GM21447 (cell line): ENCODE results near the gene FNBP1L.
"Not testable (repeated sequence)": the region's sequence is repeated elsewhere in the genome, so short reads cannot be mapped to it uniquely, and the experiment has no call there.

Source experiments
- ATAC-seq: cut with Tn5 transposase; IDR thresholded peaks from one replicate; pipeline ENCODE4 v1.9.1; 2021; ENCODE audit not compliant: unreplicated experiment

The FNBP1L gene

DNA sequence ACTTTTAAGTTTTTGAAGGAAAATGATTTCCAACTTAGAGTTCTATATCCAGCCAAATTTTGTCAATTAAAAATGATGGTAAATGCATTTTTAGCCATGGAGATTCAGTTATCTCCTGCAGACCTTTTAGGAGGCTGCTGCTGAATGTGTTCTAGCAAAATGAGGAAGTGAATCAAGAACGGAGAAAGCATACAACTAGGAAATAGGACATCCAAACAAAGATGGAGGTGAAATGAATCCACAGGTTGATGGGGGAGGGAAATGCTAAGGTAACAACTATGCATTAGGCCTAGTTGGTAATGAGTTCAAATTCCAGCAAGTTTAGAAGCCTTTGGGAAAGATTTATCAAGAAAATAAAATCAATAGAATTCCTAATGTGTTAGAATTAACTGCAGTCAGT, 80.5 kb downstream of the FNBP1L start:
- ATAC-seq = no peak

DNA sequence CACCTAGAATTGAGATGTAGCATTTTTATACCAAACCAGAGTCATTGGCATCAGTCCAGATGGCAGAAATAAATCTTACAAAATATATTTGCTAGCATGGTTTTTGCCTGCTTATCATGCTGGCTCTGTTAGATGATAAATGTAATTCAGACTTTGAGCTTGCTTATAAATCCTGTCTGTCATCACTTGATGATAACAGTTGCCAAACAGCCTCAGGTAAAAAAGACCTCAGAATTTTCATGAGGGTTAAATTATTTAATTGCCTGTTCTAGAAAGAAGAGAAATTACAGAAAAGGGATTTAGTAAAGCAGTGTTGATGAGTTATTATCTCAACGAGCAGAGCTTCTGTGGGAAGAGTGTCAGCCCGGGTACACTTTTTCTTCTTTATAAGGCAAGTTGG, 83.3 kb downstream of the FNBP1L start:
- no peak for ATAC-seq

GRCh38 chr1:93532780-93533378, 85.0 kb downstream of the FNBP1L start:
- no peak for ATAC-seq

GRCh38 chr1:93533677-93534076, 85.8 kb downstream of the FNBP1L start:
- no peak for ATAC-seq

GRCh38 chr1:93537396-93537795, 89.5 kb downstream of the FNBP1L start:
- no peak for ATAC-seq

GRCh38 chr1:93537924-93538323, 90.0 kb downstream of the FNBP1L start:
- no peak for ATAC-seq

- no peak for ATAC-seq
Observed at GRCh38 chr1:93541045-93541444, 93.1 kb downstream of the FNBP1L start.

GRCh38 chr1:93542398-93542797, 94.5 kb downstream of the FNBP1L start:
- ATAC-seq = no peak

GRCh38 chr1:93546162-93546863, 98.4 kb downstream of the FNBP1L start:
- ATAC-seq = no peak

DNA sequence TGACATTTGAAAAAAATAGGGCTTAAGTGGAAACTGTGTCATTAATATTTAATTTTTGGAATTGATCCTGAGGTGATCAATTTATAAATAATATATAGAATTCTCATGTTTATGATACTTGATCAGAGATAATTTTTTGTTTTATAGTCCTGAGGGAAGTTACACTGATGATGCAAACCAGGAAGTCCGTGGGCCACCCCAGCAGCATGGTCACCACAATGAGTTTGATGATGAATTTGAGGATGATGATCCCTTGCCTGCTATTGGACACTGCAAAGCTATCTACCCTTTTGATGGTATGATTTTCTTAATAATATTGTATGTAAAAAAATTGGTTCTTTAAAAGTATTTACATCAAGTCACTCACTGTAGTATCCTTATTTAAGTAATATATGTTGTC, 101.2 kb downstream of the FNBP1L start:
- no peak for ATAC-seq

- no peak for ATAC-seq
Observed at GRCh38 chr1:93549811-93550210, 101.9 kb downstream of the FNBP1L start.

GRCh38 chr1:93552741-93553455, 105.0 kb downstream of the FNBP1L start:
- ATAC-seq = no peak

- not testable (repeated sequence) for ATAC-seq
Observed at GRCh38 chr1:93553886-93554490, 106.1 kb downstream of the FNBP1L start.

GRCh38 chr1:93554883-93555872, 107.3 kb downstream of the FNBP1L start:
- ATAC-seq = no peak

- ATAC-seq = no peak
Observed at GRCh38 chr1:93556291-93556690, 108.4 kb downstream of the FNBP1L start.

DNA sequence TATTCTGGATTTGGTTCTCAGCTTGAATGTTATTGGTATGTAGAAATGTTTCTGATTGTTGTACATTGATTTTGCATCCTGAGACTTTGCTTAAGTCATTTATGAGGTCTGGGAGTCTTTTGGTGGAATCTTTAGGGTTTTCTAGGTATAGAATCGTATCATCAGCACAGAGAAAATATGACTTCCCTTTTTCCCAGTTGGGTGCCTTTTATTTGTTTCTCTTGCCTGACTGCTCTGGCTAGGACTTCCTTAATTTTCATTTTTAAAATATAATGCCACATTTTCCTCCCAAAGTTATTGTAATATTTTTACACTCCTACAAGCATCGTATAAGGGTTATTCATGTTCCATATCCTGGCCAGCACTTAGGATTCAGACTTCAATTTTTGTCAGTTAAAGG, 111.1 kb downstream of the FNBP1L start:
- ATAC-seq = no peak

DNA sequence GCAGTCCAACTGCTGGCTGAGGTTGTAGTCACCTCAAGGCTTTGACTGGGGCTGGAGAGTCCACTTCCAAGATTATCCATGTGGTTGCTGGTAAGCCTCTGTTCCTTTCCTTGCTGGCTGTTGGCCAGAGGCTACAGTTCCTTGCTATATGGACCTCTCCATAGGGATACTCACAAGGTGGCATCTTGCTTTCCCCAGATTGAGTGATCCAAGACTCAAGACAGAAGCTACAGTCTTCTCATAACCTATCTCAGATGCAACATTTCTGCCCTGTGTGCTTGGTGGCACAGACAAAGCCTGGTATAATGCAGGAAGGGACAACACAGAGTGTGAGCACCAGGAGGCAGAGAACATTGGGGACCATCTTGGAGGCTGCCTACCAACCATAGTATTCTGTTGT, 111.8 kb downstream of the FNBP1L start:
- ATAC-seq = no peak

DNA sequence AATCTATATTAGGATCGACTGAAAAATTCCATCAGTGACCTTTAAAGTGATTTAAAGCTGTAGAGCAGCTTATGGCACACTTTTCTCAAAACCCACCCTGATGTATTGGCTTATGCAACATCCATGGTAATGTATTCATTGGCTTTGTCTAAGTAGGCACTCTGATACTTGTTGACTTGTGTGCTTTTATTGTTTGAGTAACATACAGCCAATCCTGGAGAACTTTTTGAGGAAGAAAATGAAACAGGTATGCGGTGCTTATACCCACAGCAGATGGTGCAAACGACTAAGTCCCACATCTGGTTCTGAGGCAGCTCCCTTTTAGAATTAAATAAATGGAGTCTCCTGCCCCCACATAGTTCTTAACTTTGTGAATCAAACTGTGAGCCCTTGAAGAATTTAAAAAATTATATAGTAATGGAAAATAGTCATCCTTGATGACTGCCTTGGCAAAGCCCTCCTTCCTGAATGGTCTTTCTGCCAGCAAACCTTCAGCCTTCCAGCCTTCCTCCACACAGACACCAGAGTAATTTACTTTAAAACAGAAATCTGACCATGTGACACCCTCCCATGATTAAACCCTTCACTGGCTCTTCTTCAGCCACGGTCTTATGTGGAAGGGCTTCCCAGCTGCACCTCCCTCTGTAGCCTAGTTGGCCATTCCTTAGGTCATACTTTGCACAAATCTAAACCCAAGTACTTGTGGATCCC, 117.7 kb downstream of the FNBP1L start:
- ATAC-seq = no peak

DNA sequence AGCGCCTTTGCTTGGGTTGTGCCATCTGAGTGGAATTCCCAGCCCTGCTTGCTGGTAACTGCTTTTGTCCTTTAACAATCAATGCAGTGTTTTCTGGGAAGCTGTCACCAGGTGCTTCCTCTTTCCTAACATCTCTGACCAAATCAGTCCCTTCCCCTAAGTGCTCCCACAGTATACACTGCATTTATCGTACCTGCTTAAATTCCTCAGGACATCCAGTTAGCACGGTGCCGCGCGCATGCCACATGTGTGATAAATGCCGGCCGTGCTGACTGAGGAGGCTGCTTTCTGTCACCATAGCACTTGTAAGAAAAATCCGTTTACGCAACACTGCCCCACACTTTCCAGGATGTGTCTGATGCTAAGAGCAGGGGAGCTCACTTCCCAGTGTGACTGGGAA, 118.3 kb downstream of the FNBP1L start:
- no peak for ATAC-seq
